Epithelial cell of esophagus (primary cell): ENCODE results near the gene APLP2.
"Not testable (repeated sequence)": the region's sequence is repeated elsewhere in the genome, so short reads cannot be mapped to it uniquely, and the experiment has no call there.

Experiments
- DNase-seq: peaks from one replicate; pipeline ENCODE4 v3.0.0; 2010; ENCODE audit warnings: low read depth
- H3K4me3 ChIP-seq: 2 replicates; pipeline ENCODE4 v1.5.1; 2011; ENCODE audit warnings: mild to moderate bottlenecking, low read length, control low read depth
- TF ChIP-seq, protein P1 (sequence below): IDR thresholded peaks from 2 replicates; pipeline ENCODE4 v1.5.1; 2011; ENCODE audit warnings: low read depth, mild to moderate bottlenecking, low read length, control low read depth, inconsistent platforms; ENCODE audit not compliant: insufficient read depth; ENCODE audit errors: missing control alignments

APLP2 gene

DNA sequence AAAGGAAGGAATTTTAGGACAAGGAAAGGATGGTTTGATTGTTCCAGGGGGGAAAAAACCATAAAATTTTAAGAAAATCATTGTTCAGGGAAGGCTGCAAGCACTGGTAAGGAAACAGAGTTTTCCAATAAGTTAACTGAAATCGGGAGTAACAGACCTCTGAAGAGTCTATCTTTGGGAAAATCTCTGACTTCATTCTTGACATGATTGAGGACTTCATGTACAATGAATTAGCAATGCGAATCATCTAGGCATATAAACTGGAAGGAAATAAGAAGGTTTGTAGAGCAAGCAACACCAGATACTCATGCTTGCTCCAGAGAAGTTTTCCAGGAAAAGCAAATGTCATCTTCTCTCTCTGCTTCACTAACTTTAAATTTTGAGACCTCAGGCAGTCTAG, 18.5 kb downstream of the APLP2 start:
- DNase-seq, result no peak
- TF ChIP-seq, protein P1, sequence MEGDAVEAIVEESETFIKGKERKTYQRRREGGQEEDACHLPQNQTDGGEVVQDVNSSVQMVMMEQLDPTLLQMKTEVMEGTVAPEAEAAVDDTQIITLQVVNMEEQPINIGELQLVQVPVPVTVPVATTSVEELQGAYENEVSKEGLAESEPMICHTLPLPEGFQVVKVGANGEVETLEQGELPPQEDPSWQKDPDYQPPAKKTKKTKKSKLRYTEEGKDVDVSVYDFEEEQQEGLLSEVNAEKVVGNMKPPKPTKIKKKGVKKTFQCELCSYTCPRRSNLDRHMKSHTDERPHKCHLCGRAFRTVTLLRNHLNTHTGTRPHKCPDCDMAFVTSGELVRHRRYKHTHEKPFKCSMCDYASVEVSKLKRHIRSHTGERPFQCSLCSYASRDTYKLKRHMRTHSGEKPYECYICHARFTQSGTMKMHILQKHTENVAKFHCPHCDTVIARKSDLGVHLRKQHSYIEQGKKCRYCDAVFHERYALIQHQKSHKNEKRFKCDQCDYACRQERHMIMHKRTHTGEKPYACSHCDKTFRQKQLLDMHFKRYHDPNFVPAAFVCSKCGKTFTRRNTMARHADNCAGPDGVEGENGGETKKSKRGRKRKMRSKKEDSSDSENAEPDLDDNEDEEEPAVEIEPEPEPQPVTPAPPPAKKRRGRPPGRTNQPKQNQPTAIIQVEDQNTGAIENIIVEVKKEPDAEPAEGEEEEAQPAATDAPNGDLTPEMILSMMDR, result no peak
- no peak overlapping the region for H3K4me3 ChIP-seq

GRCh38 chr11:130088919-130089673, 19.4 kb downstream of the APLP2 start:
- DNase-seq, result peak; percentile 74
- H3K4me3 ChIP-seq, result no peak overlapping the region
- TF ChIP-seq, protein P1, result peak; percentile 19

GRCh38 chr11:130089674-130090073, 20.0 kb downstream of the APLP2 start:
- no peak for DNase-seq
- TF ChIP-seq, protein P1, result no peak
- no peak overlapping the region for H3K4me3 ChIP-seq

GRCh38 chr11:130090517-130090916, 20.8 kb downstream of the APLP2 start:
- DNase-seq, H3K4me3 ChIP-seq: not testable (repeated sequence)

DNA sequence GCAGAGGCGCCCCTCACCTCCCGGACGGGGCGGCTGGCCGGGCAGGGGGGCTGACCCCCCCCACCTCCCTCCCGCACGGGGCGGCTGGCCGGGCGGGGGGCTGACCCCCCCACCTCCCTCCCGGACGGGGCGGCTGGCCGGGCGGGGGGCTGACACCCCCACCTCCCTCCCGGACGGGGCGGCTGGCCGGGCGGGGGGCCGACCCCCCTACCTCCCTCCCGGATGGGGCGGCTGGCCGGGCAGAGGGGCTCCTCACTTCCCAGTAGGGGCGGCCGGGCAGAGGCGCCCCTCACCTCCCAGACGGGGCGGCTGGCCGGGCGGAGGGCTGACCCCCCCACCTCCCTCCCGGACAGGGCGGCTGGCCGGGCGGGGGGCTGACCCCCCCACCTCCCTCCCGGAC, 21.5 kb downstream of the APLP2 start:
- DNase-seq, result not testable (repeated sequence)

GRCh38 chr11:130092661-130093060, 23.0 kb downstream of the APLP2 start:
- H3K4me3 ChIP-seq, result no peak overlapping the region
- DNase-seq, result no peak
- TF ChIP-seq, protein P1, result no peak

More for the DNA sequence above, 21.5 kb downstream of the APLP2 start:
- H3K4me3 ChIP-seq, result not testable (repeated sequence)

GRCh38 chr11:130094614-130095013, 24.9 kb downstream of the APLP2 start:
- peak; percentile 39 for DNase-seq
- H3K4me3 ChIP-seq, result no peak overlapping the region
- TF ChIP-seq, protein P1, result no peak

DNA sequence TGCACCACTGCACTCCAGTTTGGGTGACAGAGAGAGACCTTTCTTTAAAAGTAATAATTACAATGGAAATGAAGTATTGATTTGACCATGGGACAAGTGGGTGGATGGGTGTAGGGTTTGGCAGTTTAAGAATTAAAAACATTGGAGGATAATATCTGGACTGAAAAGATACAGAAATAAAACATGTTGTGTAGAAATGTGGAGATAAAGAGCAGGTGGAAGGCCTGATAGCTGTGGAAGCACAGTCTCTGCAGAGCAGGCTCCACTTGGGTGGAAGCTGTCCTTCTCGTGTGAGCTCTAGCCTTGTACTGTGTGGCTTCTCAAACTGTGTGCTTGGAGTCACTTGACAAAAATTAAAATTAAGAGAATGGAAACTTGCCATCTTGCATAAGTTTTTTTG, 25.6 kb downstream of the APLP2 start:
- no peak overlapping the region for H3K4me3 ChIP-seq
- no peak for DNase-seq
- TF ChIP-seq, protein P1, result no peak
